GM18505 (cell line): ENCODE measurements around the gene NTM.

Source experiments
- ATAC-seq: cut with Tn5 transposase; IDR thresholded peaks from one replicate; pipeline ENCODE4 v1.9.1; 2021; ENCODE audit not compliant: unreplicated experiment
- POLR2A ChIP-seq: IDR thresholded peaks from 4 replicates; pipeline ENCODE4 v1.6.1; 2011; ENCODE audit warnings: borderline replicate concordance; ENCODE audit not compliant: insufficient read depth, insufficient read length; ENCODE audit errors: extremely low read depth

Gene NTM

GRCh38 chr11:131969261-131969660 lies 598.8 kb downstream of the NTM start:
- no peak for ATAC-seq
- TF ChIP-seq POLR2A = no peak

GRCh38 chr11:131973061-131973460 lies 602.6 kb downstream of the NTM start:
- TF ChIP-seq POLR2A = no peak
- ATAC-seq = no peak

GRCh38 chr11:131975619-131976018 lies 605.2 kb downstream of the NTM start:
- no peak for TF ChIP-seq POLR2A
- ATAC-seq = no peak

- no peak for TF ChIP-seq POLR2A
- no peak for ATAC-seq
Observed at GRCh38 chr11:131976021-131976420, 605.6 kb downstream of the NTM start.

- ATAC-seq = no peak
Observed at GRCh38 chr11:131977231-131977630, 606.8 kb downstream of the NTM start.

GRCh38 chr11:131977854-131978253 lies 607.4 kb downstream of the NTM start:
- TF ChIP-seq POLR2A = no peak

More at GRCh38 chr11:131977231-131977630, 606.8 kb downstream of the NTM start:
- no peak for TF ChIP-seq POLR2A

GRCh38 chr11:131978351-131978750 lies 607.9 kb downstream of the NTM start:
- no peak for TF ChIP-seq POLR2A

More at GRCh38 chr11:131977854-131978253, 607.4 kb downstream of the NTM start:
- ATAC-seq = no peak

GRCh38 chr11:131979364-131979763 lies 608.9 kb downstream of the NTM start:
- ATAC-seq = no peak
- TF ChIP-seq POLR2A = no peak

More at GRCh38 chr11:131978351-131978750, 607.9 kb downstream of the NTM start:
- no peak for ATAC-seq

GRCh38 chr11:131980199-131980598 lies 609.8 kb downstream of the NTM start:
- no peak for ATAC-seq
- no peak for TF ChIP-seq POLR2A

- no peak for ATAC-seq
- no peak for TF ChIP-seq POLR2A
Observed at GRCh38 chr11:131980888-131981668, 610.7 kb downstream of the NTM start.

GRCh38 chr11:131982154-131982553 lies 611.7 kb downstream of the NTM start:
- ATAC-seq = no peak
- TF ChIP-seq POLR2A = no peak

GRCh38 chr11:131985846-131986301 lies 615.5 kb downstream of the NTM start:
- no peak for TF ChIP-seq POLR2A
- ATAC-seq = no peak

- TF ChIP-seq POLR2A = no peak
- no peak for ATAC-seq
Observed at GRCh38 chr11:131987703-131988102, 617.3 kb downstream of the NTM start.

GRCh38 chr11:131991606-131992005 lies 621.2 kb downstream of the NTM start:
- ATAC-seq = no peak
- no peak for TF ChIP-seq POLR2A
